Measurements from ENCODE around the gene PLXNA3.
A peak's percentile ranks its signal among the peaks of the same experiment; 100 is the strongest.

PLXNA3 gene

GRCh38 chrX:154458116-154458953 is at the start of gene PLXNA3:
Gene PLXNA3 (plus strand): TSS chrX:154458281. CDS start chrX:154460184, 1,903 bp downstream.
- DNase-seq = peak; percentile 60

GRCh38 chrX:154408659-154409221 is 49.3 kb upstream of the PLXNA3 start:
- no peak for DNase-seq

GRCh38 chrX:154409222-154409871 is 48.7 kb upstream of the PLXNA3 start, which contains the start of gene DNASE1L1:
Gene DNASE1L1 (minus strand): TSS chrX:154409254. CDS start chrX:154405568, 3,686 bp downstream.
- no peak for DNase-seq

- DNase-seq = peak; percentile 59
These were observed 46.1 kb upstream of the PLXNA3 start for GRCh38 chrX:154411981-154412340.

- no peak for DNase-seq
These were observed 45.6 kb upstream of the PLXNA3 start for GRCh38 chrX:154412468-154412867.

- no peak for DNase-seq
These were observed 44.9 kb upstream of the PLXNA3 start for GRCh38 chrX:154413142-154413541.

DNA sequence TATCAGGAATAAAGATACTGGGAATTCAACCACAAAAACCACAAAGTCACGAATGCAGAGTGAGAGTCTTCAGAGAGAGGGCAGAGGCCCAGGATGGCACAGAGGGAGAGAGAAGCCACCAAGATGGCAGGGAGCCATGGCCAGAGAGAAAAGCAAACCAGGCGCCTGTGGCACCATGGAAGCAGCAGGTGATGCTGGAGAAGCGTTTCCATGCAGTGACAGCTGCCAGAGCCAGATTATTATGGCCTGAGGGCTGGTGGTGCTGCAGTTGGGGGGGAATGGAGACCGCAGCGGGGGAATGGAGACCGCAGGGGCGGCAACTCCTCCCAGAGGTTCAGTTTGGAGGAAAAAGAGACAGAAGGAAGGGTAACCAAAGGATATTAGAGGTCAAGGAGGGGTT is 40.9 kb upstream of the PLXNA3 start:
- DNase-seq = no peak

DNA sequence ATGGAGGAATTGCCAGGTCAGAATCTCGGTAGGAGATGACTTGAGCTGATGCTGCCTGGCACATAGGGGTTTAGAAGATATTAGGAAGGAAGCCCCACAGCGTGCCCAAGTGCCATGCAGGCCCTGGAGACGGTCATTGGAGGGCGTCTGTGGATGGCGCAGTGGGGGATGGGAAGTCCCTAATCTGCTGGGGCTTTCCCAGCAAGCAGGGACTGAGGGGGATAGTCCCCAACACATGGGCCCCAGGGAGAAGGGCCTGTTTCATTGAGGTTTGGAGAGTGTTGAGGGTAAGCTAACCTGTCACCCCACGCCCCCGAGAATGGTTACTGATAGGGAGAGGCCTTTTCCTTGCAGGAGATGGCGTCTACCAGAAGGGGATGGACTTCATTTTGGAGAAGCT is 38.9 kb upstream of the PLXNA3 start:
- DNase-seq = no peak

GRCh38 chrX:154419688-154420401 is 38.2 kb upstream of the PLXNA3 start:
- no peak for DNase-seq

DNA sequence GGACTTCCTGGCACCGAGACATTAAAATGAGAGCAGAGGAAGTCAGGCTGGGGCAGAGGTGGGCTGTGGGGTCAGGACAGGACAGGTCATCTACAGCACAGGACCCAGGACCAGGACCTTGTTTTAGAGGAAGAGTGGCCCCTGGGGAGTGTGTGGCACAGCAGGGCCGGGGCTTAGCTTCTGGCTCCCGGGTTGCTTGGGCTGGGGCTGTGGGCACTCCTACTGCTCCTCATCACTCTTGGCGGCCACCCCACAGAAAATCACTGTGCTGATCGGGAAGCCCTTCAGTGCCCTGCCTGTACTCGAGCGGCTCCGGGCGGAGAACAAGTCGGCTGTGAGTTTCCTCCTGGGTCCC is 37.7 kb upstream of the PLXNA3 start:
- DNase-seq = no peak

DNA sequence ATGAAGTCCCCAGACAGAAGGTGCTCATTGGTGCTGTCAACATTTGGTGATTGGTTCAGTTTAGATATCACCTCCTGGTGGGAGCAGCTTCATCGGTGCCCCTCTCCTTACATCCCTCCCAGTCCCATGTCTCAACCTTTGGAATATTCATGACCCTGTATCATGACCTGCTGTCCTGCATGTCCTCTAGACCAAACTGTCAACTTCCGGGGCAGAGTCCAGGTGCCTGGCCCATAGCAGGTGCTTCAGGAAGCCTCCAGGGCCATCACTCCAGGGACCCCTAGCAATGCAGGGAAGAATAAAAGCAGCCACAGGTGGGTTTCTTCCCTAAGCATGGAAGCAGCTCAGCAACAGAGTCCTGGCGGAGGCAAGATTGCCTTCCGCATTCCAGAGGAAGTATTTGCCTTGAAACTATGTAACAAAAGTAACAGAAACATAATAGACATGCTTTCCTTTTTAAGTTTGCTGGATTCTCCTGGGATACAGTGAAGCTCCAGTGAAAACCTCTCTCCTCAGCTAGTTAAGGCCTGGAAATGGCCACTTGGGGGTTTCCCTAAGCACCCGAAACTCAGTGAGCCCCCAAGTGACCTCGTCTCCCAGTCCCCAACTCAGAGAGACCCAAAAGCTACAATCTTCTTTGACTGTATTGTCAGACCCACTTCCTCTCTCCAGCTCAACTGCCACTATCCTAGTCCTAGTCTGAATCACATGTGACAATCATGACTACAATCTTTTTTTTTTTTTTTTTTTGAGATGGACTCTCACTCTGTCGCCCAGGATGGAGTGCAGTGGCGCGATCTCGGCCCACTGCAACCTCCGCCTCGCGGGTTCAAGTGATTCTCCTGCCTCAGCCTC is 30.9 kb upstream of the PLXNA3 start:
- DNase-seq = no peak

GRCh38 chrX:154428176-154429171 is 29.6 kb upstream of the PLXNA3 start, which contains the start of gene ATP6AP1:
Gene ATP6AP1 (plus strand): TSS chrX:154428677. CDS start chrX:154428693, 16 bp downstream.
- peak; percentile 88 for DNase-seq

DNA sequence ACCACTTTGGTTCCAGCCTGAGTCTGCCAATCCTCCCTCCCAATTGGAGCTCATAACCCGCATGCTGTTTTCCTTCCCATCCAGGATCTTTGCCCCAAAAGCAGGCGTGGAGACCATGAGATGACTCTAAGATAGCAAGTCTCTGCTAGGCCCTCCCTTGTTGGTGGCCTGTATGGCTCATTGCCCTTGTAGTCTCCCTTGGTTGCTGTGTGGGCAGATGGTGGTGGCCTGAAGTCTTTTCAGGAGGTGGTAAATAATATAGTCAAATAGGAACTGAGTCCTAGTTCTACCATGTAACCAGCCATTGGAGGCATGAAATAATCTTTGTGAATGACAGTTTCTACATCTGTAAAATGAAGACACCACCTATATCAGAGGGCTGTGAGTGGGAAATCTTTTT is 28.4 kb upstream of the PLXNA3 start:
- no peak for DNase-seq

- no peak for DNase-seq
These were observed 27.6 kb upstream of the PLXNA3 start for GRCh38 chrX:154430479-154430878.

GRCh38 chrX:154430916-154431315 is 27.2 kb upstream of the PLXNA3 start:
- no peak for DNase-seq

DNA sequence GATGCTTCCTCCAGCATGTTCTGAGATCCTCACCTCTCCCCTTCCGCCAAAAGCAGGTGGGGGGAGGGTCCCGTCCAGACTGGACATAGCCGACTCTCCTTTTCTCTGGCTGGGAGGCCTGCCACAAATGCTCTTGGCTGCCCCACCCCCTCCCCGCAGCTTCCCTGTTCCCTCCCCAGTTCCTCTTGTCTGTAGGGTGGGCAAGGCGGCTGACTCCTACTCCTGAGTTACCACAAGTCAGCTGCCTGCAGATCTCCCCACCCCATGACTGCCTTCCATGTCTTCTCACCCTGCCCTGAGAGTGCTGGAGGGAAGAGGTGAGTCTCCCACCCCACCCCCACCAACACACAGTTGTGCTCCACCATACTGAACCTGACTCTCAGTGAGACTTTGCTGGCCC is 26.7 kb upstream of the PLXNA3 start:
- DNase-seq = no peak

DNA sequence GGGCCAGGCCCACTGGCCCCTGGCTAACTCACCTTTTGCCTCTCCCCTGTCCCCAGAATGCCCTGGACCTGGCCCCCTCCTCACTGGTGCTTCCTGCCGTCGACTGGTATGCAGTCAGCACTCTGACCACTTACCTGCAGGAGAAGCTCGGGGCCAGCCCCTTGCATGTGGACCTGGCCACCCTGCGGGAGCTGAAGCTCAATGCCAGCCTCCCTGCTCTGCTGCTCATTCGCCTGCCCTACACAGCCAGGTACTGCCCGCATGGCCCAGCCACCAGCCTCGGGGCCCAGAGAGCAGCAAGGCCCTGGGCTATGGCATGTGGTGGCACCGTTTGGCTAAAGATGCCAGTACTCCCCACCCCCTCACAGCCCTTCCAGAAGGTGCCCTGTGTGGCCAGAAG is 25.9 kb upstream of the PLXNA3 start:
- DNase-seq = no peak

DNA sequence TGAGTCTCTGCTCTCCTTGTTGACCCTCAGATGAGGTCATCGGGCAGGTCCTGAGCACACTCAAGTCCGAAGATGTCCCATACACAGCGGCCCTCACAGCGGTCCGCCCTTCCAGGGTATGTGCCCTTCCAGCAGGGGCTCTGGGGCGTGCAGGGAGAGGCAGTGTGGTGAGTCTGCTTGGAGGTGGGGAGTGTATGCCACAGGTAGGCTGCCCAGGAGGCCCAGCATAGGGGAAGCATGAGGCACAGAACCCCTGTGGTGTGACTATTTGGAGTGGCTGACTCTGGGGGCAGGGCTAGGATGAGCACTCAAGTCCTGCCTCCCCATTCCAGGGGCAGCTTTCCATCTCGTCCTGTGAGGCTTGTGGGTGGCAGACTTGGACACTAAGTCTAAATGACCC is 24.5 kb upstream of the PLXNA3 start:
- no peak for DNase-seq

DNA sequence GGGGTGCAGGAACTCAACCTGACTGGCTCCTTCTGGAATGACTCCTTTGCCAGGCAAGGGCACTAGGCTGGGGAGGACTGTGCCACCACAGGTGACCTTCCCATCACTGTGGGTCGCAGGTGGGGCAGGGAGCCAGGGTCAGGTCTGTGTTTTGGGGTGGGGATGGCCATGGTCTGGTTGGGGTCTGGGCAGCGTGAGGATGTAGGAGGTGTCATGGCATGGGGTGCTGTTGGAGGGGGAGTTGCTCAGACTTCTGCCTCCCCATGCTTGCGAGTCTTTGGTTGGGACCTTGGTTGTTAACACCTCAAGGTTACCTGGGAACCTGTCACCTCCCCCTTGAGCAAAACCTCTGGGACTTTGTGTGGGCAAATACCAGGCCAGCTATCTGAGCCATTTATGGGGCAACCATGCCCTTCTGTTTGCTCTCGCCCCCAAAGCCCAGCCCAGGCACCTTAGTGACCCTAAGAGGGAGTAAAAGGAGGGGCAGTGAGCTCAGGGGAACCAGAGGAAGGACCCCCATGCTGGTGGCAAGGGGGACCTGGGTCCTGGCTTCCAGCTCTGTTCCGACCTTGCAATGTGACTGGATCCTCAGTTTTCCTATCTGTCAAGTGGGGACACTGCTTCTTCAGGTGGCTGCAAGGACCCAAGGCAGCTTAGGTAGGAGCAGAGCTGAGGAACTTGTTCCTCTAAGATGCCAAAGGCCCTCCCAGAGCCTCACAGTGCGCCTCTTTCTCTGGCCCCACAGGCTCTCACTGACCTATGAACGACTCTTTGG is 23.5 kb upstream of the PLXNA3 start:
- DNase-seq = no peak

DNA sequence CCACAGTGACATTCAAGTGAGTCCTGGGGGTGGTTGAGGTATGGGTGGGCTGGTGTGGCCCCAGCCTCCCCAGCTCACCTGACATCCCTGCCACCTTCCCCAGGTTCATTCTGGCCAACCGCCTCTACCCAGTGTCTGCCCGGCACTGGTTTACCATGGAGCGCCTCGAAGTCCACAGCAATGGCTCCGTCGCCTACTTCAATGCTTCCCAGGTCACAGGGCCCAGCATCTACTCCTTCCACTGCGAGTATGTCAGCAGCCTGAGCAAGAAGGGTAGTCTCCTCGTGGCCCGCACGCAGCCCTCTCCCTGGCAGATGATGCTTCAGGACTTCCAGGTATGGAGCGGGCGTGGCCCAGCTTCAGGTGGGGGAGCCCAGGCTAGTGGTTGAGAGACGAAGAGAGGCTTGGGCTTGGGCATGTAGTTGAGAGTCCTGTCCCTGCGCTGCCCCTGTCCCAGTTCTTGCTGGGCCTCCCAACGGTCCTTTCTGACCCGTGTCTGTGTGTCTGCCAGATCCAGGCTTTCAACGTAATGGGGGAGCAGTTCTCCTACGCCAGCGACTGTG is 22.8 kb upstream of the PLXNA3 start:
- no peak for DNase-seq
